Right lobe of liver (tissue), 4 donors: ENCODE data around the gene BMF.

ENCODE experiments used
- CTCF ChIP-seq, 4 donors: fragments of 200-600 bp in 3 of 4; fragments of 450-650 bp in 1 of 4; IDR thresholded peaks; one replicate each; pipeline versions ENCODE4 v1.5.1 to v1.8.0; 2016 to 2022; ENCODE audit warnings: antibody characterized with exemption in 4 of 4, mild to moderate bottlenecking in 2 of 4
- POLR2A ChIP-seq: fragments of 450-650 bp; IDR thresholded peaks from one replicate; pipeline ENCODE4 v1.6.1; 2017; ENCODE audit warnings: antibody characterized with exemption, mild to moderate bottlenecking
- donor health status: DM: no; HTN: no; CAD: no.
- donor health status: DM: no; HTN: no; CAD: no.
- donor health status: DM: no; HTN: yes; CAD: no.

- TF ChIP-seq CTCF (IDR thresholded peaks at IDR 0.05) (no peak), POLR2A (no peak)
Measured at GRCh38 chr15:40045572-40046217, 63.0 kb downstream of the BMF start.
